NOMO-1 treated with dmso at 0.1 percent for 144 hours (cell line): ENCODE measurements around the gene ABHD6.
A peak's percentile ranks its signal among the peaks of the same experiment; 100 is the strongest.
"Not testable (repeated sequence)": the region's sequence is repeated elsewhere in the genome, so short reads cannot be mapped to it uniquely, and the experiment has no call there.

Experiments
- DNase-seq: peaks from one replicate; lab custom pipeline; 2025; ENCODE audit not compliant: unreplicated experiment; lab: John Stamatoyannopoulos, UW

Gene ABHD6, protein sequence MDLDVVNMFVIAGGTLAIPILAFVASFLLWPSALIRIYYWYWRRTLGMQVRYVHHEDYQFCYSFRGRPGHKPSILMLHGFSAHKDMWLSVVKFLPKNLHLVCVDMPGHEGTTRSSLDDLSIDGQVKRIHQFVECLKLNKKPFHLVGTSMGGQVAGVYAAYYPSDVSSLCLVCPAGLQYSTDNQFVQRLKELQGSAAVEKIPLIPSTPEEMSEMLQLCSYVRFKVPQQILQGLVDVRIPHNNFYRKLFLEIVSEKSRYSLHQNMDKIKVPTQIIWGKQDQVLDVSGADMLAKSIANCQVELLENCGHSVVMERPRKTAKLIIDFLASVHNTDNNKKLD

DNA sequence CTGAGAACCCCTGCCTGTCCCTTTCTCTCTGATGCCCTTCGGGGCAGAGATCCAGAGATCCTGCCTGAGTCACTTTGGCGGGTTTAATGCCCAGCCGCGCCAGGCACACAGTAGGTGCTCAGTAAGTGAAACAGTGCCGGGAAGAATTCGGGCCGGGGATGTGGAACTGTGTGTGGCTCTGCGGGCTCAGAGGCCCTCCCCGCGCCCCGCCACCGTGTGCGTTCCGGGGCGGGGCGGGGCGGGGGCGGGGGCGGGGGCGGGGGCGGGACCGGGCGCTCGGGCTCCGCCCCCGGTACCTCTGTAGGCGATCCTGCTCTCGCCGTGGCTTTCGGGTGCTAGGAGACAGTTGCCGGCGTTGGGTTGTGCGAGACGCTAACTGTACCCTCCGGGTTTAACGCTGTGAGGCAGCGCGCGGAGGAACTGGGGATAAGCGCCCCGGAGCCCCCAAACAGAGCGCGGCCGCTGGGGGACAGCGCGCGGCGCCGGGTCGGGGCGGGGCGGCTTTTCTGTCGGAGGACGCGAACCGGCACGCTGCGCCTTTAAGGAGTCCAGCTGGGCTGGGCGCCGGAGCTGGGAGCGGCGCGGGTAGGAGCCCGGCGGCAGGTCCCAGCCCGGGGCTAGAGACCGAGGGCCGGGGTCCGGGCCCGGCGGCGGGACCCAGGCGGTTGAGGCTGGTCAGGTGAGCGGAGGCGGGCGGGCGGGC lies at the start of gene ABHD6:
ABHD6 (plus strand) TSS at position 555 of the 703 bp plus-strand sequence. CDS start 18,795 bp downstream, outside the sequence.
- peak; percentile 37 for DNase-seq

DNA sequence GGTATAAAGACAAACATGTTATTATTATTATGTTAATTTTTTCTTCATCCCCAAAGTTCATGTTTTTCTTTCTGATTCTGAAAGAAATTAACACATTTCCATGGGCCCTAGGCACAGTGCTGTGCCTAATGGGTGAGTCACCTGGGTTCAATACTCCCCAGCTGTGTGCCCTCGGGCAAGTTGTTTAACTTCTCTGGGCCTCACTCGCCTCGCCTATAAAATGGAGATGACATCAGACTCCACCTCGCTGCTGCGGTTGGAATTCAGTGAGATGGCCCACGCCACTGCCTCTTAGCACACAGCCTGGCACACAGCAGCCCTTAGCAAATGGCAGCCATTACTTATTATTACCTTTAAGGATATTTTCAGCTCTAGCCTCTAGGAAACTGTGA lies 49.4 kb upstream of the ABHD6 start:
- DNase-seq: no peak

DNA sequence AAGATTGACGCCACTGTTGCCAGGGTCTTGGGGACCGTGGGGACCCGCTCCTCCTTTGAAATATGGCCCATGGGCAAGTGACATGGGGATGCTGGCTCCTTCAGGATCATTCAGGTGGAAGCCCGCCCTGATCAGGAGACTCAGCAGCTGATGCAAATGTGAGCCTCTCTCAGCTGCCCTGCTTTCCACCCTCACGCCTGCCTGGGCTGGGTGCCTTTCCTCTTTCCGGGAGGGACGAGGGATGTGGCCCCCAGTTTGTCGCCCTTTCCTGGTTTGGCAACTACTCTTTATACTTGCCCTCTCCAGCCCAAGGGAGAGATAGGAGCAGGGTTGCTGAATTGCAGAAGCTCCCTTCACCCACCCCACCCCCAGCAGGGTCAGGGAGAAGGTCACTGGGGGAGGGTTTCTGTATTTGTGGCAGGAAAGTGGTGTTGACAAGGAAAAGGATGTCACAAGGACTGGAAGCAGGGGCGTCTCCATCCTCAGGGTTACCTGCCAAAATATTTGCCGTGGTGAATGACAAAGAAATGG lies 48.6 kb upstream of the ABHD6 start:
- DNase-seq: no peak

DNA sequence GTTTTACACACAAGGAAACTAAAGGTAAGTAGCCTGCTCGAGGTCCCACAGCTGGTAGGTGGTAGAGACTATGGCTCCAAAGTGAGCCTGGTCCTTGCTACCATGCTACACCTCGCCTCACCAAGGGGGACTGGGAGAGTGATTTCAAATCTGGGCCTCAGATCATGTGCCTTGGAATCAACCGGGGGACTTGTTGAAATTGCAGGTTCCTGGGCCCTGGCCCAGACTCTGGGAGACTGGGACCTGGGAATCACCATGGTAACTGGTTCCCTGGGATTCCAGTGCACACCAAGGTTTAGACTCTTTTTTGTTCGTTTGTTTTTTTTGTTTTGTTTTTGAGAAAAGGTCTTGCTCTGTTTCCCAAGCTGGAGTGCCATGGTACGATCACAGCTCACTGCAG lies 47.9 kb upstream of the ABHD6 start:
- no peak for DNase-seq

DNA sequence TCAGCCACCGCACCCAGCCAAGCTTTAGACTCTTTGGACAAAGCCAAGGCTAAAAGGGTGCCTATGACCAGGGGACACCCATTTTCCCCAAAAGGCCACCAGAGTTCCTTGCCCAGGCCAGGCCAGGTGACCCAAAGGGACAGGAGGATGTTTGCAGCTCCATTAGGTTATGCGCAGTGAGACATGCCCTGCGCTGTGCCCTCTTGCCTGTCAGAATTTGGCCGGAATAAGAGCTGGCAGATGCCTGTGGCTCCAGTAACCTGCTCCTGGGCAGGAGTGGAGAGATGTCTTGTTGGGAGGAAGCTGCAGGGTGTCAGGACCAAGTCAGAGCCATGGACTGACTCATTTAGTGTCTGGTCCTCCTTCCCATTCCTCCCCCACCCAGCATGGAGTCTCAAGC lies 47.3 kb upstream of the ABHD6 start:
- no peak for DNase-seq

DNA sequence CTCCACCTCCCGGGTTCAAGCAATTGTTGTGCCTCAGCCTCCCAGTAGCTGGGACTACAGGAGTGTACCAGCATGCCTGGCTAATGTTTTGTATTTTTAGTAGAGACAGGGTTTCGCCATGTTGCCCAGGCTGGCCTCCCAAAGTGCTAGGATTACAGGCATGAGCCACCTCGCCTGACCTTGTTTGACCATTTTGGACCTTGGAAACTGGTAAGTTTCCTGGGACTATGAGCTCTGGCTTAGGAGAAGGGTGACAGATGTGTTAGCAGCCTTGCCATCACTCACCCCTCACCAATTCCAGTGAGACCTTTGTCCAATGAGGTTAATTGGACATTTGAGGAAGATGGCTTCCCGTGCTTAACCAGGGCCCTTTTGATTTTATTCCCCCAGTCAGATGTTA lies 46.7 kb upstream of the ABHD6 start:
- DNase-seq: no peak

DNA sequence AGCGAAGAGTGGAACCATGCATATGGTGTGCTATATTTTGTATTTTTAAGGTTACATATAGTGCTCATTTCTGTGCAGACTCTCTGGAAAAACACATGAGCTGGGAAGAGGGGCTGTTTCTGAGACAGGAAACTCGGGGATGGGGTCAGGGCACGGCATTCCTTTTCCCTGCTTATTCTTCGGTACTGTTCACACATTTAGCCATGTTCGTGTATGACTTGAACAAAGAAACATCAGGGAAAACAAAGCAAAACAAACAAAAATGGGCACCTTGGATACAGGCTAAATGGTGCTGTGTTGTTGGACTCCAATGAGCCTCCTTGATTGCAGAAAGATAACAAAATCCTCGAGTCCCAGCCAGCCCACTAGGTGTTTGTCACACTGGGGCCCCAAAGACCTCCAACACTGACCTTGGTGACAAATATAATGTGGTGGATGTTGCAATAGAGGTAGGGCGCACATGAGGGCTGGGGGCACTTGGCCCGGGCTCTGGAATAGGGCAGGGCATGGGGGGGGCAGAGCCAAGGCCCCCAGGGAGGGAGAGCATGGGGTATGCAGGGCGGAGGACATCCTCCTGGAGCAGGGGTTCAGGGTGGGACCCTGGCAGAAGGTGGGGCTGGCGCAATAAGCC lies 46.1 kb upstream of the ABHD6 start:
- no peak for DNase-seq

DNA sequence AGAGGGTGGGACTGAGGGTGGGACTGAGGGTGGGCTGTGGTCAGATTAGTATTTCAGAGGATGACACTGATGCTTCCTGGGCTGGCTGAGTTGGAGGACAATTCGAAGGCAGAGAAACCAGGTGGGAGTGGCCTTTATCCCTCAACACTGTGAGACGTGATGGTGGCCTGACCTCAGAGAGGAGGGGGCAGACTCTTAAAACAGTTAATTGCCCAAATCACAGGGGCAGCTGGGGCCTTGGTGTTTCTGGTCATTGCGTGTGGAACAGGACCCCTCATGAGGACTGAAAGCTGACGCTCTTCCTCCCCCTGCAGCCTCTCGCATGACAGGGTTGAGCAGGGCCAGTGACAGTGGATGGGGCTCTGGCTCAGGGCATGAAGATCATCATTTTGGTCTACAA lies 45.5 kb upstream of the ABHD6 start:
- DNase-seq: no peak

DNA sequence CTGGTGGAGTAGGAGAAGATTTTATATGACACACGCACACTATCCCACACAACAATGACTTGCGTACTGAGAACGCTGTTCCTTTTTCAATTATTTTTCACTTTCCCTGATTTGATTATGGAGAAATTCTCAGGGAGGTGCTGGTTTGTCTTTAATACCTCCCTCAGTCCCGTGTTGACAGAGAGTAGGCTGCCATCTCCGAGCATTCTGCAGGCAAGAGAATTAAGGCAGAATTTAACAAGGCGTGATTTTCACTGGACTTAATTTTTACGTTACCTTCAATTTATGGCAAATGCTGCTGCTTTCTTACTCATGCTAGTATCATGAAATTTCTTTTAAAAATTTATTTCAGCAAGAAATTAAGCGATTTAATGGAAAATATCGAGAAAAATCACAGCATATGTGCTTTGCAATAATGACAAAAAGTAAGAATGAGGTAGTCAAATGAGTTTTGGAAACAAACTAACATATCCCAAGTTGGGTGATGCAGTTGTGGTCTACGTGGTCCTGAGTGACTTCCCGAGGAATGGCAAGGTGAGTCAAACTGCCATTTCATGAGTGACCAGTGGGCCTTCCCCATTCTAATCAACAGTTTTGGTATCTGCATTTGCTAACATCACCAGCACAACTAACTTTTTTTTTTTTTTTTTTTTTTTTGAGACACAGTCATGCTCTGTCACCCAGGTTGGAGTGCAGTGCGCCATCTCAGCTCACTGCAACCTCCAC lies 43.7 kb upstream of the ABHD6 start:
- no peak for DNase-seq

DNA sequence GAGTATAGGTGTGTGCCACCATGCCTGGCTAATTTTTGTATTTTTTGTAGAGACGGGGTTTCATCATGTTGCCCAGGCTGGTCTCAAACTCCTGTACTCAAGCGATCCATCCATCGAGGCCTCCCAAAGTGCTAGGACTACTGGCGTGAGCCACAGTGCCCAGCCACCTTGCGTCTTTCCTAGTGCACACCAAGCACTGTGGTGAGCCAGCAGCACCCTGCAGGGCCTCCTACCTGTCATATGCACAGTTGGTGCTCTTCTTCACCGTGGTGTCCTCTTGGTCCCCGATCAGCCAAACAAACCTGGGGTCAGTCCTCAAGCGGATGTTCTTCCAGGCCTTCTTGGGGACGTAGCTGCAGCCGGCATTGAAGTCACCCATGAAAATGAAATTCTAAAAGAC lies 40.0 kb upstream of the ABHD6 start:
- DNase-seq: no peak

DNA sequence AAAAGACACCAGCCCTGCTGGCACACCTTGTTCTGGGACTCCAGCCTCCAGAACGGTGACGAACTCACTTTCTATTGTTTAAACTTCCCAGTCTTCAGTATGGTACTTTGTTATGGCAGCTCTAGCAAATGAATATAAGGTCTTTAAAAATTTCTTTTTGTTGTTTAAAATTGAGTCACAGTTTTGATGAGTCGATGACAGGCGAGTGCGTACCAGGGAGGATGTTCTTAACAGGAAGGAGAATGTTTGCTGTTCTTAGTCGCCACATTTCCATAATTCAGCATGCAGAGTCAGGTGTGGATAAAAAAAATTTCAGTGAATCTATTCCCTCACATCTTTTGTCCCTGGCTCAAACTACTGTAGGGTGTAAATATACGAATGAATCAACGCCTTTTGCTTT lies 39.2 kb upstream of the ABHD6 start:
- DNase-seq: no peak

DNA sequence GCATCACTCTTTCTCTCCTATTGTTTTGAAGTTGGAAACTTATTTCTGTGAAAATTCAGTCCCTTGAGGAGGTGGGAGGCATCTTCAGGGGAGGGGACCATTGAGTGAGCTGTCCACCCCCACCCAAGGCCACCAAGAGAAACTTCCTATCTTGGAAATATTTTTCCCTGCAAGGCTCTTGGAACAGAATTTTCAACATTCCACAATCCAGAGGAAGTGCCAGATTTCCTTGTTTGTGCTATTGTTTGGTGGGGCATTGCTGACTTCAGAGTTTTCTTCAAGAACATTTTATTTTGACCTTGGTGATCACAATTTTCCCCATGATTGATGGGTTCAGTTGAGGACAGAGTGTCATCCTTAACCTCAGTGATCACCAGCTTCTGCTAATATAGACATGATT lies 38.8 kb upstream of the ABHD6 start:
- DNase-seq: no peak

DNA sequence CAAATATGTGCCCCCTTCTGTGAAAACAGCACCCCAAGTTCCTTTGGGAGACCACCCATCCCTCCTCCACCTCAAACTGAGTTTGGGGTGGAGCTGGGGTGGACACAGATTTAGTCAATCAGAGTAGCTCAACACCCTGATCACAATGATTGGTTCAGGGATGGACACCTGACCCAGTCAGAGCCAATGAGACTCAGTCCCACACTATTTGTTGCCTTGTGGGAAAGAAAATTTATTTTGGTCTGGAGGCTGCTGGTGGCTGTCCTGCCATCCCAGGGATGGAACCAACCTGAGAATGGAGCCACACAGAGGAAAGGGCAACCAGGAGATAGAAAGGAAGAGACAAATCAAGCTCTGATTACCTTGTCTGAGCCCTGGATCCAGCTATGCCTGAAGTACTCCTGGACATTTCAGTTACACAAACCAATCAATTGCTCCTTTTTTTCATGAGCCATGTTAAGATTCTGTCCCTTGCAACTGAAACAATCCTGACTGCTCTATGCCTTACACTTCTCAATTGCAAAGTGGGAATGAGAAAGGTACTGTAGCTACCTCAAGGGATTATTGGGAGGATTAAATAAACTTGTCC lies 37.4 kb upstream of the ABHD6 start:
- no peak for DNase-seq

DNA sequence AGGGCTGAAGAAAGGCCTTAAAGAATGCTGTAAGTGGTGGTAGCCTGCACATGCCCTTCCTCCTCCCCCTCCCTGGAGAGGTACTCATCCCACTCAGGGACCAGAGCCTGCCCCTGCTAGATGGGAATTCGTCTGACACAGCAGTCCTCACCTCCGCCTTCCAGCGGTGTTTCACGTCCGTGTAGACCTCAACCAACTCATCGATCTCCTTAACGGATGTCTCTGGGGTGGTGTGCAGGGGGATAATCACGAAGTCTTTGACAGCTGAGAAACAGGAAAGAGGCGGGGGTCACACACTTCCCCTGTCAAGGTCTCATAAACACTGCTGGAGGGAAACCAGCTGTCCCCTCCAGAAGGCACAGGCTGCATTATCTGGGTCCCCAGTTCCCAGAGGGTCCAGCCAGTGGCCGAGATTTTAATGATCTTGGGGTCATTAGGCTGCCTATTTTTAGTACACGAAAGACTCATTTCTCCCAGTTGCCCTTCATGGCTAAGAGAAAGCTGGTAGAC lies 36.7 kb upstream of the ABHD6 start:
- DNase-seq: no peak

DNA sequence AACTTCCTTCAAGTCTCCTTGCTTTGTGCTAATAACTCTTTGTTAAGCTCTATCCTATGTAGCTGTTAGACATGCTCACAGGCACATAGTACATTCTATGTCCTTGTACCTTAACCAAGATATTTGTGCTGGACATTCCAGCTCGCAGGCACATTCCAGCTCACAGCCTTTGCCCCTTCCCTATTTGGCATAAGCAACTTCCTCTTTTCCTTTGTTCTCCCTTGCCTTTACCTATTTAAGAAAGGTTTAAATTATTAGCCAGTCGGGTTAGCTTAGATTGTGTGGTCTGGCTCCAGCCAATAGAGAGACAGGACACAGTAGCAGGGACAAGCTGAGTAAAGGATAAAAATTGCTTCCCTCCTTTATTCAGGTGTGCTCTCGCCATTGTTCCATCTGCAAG lies 36.1 kb upstream of the ABHD6 start:
- not testable (repeated sequence) for DNase-seq

DNA sequence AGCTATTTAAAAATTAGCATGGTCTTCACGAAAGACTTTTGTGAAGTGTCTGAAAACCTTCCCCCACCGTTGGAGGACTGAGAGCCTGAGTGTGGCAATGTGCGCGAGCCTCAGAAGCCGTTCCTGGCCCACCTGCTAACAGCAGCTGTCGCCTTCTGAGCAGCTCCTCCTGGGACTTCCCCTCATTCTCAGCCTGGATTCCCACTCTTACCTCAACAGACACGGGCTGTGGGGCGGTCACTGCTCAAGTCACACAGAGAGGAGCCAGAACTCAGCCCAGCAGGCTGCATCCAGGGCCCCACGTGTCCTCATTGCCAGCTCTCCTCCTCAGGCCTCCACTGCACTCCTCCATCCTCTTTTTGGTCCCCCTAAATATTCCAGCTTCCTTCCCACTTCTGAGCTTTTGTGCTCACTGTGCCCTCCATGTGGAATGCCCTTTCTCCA lies 34.7 kb upstream of the ABHD6 start:
- no peak for DNase-seq

DNA sequence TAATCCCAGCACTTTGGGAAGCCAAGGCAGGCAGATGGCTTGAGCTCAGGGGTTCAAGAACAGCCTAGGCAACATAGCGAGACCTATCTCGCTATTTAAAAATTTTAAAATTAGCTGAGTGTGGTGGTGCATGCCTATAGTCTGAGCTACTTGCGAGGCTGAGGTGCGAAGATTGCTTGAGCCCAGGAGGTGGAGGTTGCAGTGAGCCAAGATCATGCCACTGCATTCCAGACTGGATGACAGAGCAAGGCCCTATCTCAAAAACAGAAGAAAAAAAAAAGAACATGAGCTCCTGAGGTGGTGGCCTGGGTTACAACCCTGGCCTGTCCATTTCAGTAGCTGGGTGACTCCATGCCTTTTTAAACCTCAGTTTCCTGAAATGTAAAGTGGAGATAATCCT lies 34.1 kb upstream of the ABHD6 start:
- DNase-seq: no peak

DNA sequence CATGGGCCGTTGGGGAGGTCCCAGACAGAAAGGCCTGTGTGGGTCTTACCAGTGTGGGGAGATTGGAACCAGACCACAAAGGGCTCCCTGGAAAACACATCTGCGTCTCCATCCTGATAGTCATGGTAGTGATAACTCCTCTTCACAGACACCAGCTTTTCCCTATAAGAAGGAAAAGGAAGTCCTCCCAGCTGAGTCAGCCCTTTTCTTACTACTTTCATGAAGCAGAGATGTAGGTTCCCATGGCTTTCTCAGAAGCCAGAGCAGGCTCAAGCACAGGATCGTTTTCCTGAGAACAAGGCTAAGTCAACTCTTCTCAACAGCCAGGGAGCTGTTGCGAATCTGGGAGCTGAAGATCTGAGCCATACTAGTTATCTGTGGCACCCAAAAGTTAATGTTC lies 32.9 kb upstream of the ABHD6 start:
- no peak for DNase-seq

DNA sequence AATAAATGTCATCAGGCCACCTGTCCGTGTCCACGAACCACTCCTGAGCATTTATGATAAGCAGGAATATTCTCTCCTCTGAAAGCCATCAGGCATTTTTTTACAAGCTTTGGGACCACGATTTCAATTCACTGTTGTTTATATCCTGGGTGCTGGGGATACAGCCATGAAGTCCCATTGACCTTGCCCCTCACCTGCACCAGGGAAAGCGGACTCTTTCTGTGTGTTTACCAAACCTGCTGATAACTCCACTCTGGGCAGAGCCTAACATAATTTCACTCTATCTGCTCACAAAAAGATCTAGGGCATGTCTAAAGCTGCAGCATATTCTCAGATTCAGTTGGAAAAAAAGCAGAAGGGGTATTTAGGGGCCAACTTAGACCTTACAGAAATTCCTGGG lies 31.6 kb upstream of the ABHD6 start:
- DNase-seq: no peak

DNA sequence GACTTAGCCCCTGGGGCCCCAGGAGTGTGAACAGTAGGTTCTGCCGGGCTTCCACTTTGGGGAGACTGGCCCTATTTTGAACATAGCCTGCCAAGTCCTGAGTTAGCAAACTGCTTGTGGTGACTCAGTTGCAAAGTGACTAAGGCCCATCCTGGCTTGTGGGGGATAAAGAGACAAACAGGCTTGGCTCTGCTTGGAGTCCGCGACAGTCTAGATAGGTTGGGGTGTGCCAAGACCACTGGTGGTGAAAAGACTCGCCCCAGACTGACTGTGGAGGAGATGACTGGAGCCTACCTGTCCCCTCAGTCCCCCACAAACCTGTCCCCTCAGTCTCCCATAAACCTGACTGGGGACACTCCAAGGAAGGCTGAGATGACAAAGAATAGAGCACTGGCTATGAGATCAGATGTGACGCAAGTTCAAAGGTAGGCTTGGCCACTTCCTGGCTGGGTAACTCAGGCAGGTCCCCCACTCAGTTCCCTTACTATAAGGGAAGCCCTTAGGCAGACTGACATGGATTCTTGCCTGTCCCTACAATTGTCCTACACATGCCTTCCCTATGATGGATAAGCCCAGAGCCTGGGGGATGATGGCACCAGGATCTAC lies 31.1 kb upstream of the ABHD6 start:
- DNase-seq: no peak
